Skeletal muscle cell (primary cell): ENCODE measurements around the gene KHDC1.
A peak's percentile ranks its signal among the peaks of the same experiment; 100 is the strongest.
"Not testable (repeated sequence)": the region's sequence is repeated elsewhere in the genome, so short reads cannot be mapped to it uniquely, and the experiment has no call there.

ENCODE experiments used
- DNase-seq: peaks from one replicate; pipeline ENCODE4 v3.0.0-alpha.2; 2010; ENCODE audit warnings: low read depth
- H3K4me3 ChIP-seq: 2 replicates; pipeline ENCODE4 v1.5.1; 2011; ENCODE audit warnings: low read depth, mild to moderate bottlenecking, control low read depth, low read length, moderate library complexity

The KHDC1 gene

GRCh38 chr6:73262671-73263569 lies at the start of gene KHDC1:
TSS of gene KHDC1 (minus strand) at chr6:73263196. CDS start at chr6:73242517, 20,679 bp downstream.
- DNase-seq, result no peak
- H3K4me3 ChIP-seq, result peak within 1 kb of the TSS; percentile 77

- not testable (repeated sequence) for DNase-seq
- peak overlapping the region; percentile 73 for H3K4me3 ChIP-seq
These were observed 47.5 kb upstream of the KHDC1 start for GRCh38 chr6:73310503-73310845.

GRCh38 chr6:73309785-73310502 lies 46.9 kb upstream of the KHDC1 start:
- peak overlapping the region; percentile 73 for H3K4me3 ChIP-seq
- no peak for DNase-seq

GRCh38 chr6:73309535-73309784 lies 46.5 kb upstream of the KHDC1 start:
- no peak for DNase-seq
- H3K4me3 ChIP-seq, result peak overlapping the region; percentile 73

GRCh38 chr6:73308712-73309534 lies 45.9 kb upstream of the KHDC1 start:
- peak overlapping the region; percentile 73 for H3K4me3 ChIP-seq
- DNase-seq, result no peak

GRCh38 chr6:73303773-73304172 lies 40.8 kb upstream of the KHDC1 start:
- not testable (repeated sequence) for DNase-seq

GRCh38 chr6:73302339-73302738 lies 39.3 kb upstream of the KHDC1 start:
- DNase-seq, result no peak
- no peak overlapping the region for H3K4me3 ChIP-seq

More at GRCh38 chr6:73303773-73304172, 40.8 kb upstream of the KHDC1 start:
- not testable (repeated sequence) for H3K4me3 ChIP-seq

- no peak for DNase-seq
- H3K4me3 ChIP-seq, result peak overlapping the region; percentile 12
These were observed 36.4 kb upstream of the KHDC1 start for GRCh38 chr6:73299151-73299971.

GRCh38 chr6:73293331-73293730 lies 30.3 kb upstream of the KHDC1 start:
- DNase-seq, result no peak
- no peak overlapping the region for H3K4me3 ChIP-seq

- no peak for DNase-seq
- no peak overlapping the region for H3K4me3 ChIP-seq
These were observed 27.4 kb upstream of the KHDC1 start for GRCh38 chr6:73290435-73290834.

- DNase-seq, result no peak
- H3K4me3 ChIP-seq, result no peak overlapping the region
These were observed 23.8 kb upstream of the KHDC1 start for GRCh38 chr6:73286752-73287151.

GRCh38 chr6:73285674-73286283 lies 22.8 kb upstream of the KHDC1 start:
- H3K4me3 ChIP-seq, result no peak overlapping the region
- no peak for DNase-seq

- DNase-seq, result no peak
- H3K4me3 ChIP-seq, result no peak overlapping the region
These were observed 19.9 kb upstream of the KHDC1 start for GRCh38 chr6:73282871-73283270.

- not testable (repeated sequence) for DNase-seq, H3K4me3 ChIP-seq
These were observed 18.7 kb upstream of the KHDC1 start for GRCh38 chr6:73281684-73282083.

GRCh38 chr6:73269296-73269695 lies 6.3 kb upstream of the KHDC1 start:
- not testable (repeated sequence) for DNase-seq, H3K4me3 ChIP-seq

- not testable (repeated sequence) for H3K4me3 ChIP-seq, DNase-seq
These were observed 5.9 kb upstream of the KHDC1 start for GRCh38 chr6:73268896-73269295.

GRCh38 chr6:73264446-73264845 lies 1.4 kb upstream of the KHDC1 start:
- H3K4me3 ChIP-seq, result no peak overlapping the region
- DNase-seq, result no peak

GRCh38 chr6:73263570-73263909 lies 544 bp upstream of the KHDC1 start:
- peak overlapping the region; percentile 77 for H3K4me3 ChIP-seq

GRCh38 chr6:73258721-73259120 lies 4.3 kb downstream of the KHDC1 start:
- no peak overlapping the region for H3K4me3 ChIP-seq
- no peak for DNase-seq

More at GRCh38 chr6:73263570-73263909, 544 bp upstream of the KHDC1 start:
- no peak for DNase-seq
